Neural crest cell (in vitro differentiated cells): ENCODE data around the gene SYCE3. TPM values are rescaled to one million over a fixed set of nuclear protein-coding genes. Genes with fewer than 3 reads are reported as not detected.

Source experiments
- DNase-seq: peaks from one replicate; pipeline ENCODE4 v3.0.0; 2021; ENCODE audit warnings: low read depth, mixed read lengths, low spot score
- H3K27ac Mint-ChIP-seq: one replicate; pipeline ENCODE4 v1.8.0; 2021; ENCODE audit warnings: mild to moderate bottlenecking, mixed read lengths; ENCODE audit not compliant: unreplicated experiment
- H3K27me3 Mint-ChIP-seq: 2 replicates; pipeline ENCODE4 v1.8.0; 2021; ENCODE audit warnings: low read depth, mild to moderate bottlenecking, mixed read lengths
- H3K36me3 Mint-ChIP-seq: 2 replicates; pipeline ENCODE4 v1.8.0; 2021; ENCODE audit warnings: low read depth, mild to moderate bottlenecking, mixed read lengths
- H3K4me1 Mint-ChIP-seq: 2 replicates; pipeline ENCODE4 v1.8.0; 2021; ENCODE audit warnings: mixed read lengths
- H3K4me3 Mint-ChIP-seq: one replicate; pipeline ENCODE4 v1.8.0; 2021; ENCODE audit warnings: mild to moderate bottlenecking, mixed read lengths
- H3K9me3 Mint-ChIP-seq: 2 replicates; pipeline ENCODE4 v1.8.0; 2021; ENCODE audit warnings: mixed read lengths
- CTCF ChIP-seq: fragments of 200-600 bp; sonication (generic); conservative IDR thresholded peaks from 2 replicates; pipeline ENCODE4 v1.5.0; 2021; ENCODE audit warnings: antibody characterized with exemption, mild to moderate bottlenecking
- total RNA-seq: library from RNA; stranded (reverse); gene quantifications from 2 replicates; pipeline ENCODE4 v1.2.1, GENCODE V29; 2021

SYCE3 gene
- total RNA-seq, 1 donor from 2014 or later, result not detected

GRCh38 chr22:50503475-50504145, 59.1 kb downstream of the SYCE3 start:
- Mint-ChIP-seq H3K4me1 (peaks cover 8% of the 10 kb centered on the region), H3K4me3 (no peak overlapping the region), H3K27me3 (no peaks in the 10 kb centered on the region), H3K36me3 (no peaks in the 10 kb centered on the region), H3K27ac (no peak overlapping the region), H3K9me3 (no peaks in the 10 kb centered on the region)
- no peak for TF ChIP-seq CTCF
- no peak for DNase-seq

GRCh38 chr22:50502628-50503474, 59.9 kb downstream of the SYCE3 start:
- no peak for TF ChIP-seq CTCF
- no peaks in the 10 kb centered on the region for H3K9me3 Mint-ChIP-seq
- no peak for DNase-seq

DNA sequence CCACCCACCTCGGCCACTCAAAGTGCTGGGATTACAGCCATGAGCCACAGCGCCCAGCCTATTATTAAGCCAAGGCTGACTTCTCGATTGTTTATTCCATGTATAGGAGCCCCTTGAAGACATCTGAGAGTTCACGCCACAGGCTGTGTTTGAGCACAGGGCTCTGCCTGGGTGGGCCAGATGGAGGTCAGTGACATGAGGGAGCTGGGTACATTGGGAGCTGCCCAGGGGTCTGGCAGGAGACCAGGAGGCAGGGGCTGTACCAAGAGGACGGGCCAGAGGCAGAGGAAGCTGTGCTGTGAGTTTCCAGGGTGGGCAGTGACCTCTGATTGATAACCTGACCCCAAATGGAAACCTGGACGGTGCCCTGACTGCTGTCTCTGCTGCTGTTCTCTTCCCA, 60.6 kb downstream of the SYCE3 start:
- DNase-seq, result no peak
- no peak for TF ChIP-seq CTCF
- H3K27ac Mint-ChIP-seq, result no peak overlapping the region
- peak overlapping the region; percentile 51 for H3K4me3 Mint-ChIP-seq
- H3K36me3 Mint-ChIP-seq, result no peaks in the 10 kb centered on the region
- peaks cover 14% of the 10 kb centered on the region for H3K4me1 Mint-ChIP-seq
- no peaks in the 10 kb centered on the region for H3K9me3 Mint-ChIP-seq
- peaks cover 2% of the 10 kb centered on the region for H3K27me3 Mint-ChIP-seq

More at GRCh38 chr22:50502628-50503474, 59.9 kb downstream of the SYCE3 start:
- Mint-ChIP-seq H3K4me1 (peaks cover 14% of the 10 kb centered on the region), H3K27ac (no peak overlapping the region), H3K27me3 (peaks cover 1% of the 10 kb centered on the region), H3K4me3 (no peak overlapping the region), H3K36me3 (no peaks in the 10 kb centered on the region)

Other genes with a start within 250 kb of the SYCE3 start
- gene DENND6B, start 235.9 kb downstream of the SYCE3 start, total RNA-seq, result 18.8 and 22.0 TPM in 2 replicates
- 54.8 and 55.9 TPM in 2 replicates for gene PPP6R2, start 219.6 kb downstream of the SYCE3 start, total RNA-seq
- gene SBF1, start 87.9 kb downstream of the SYCE3 start, total RNA-seq, result 116 and 130 TPM in 2 replicates
- gene ADM2, start 81.4 kb downstream of the SYCE3 start, total RNA-seq, result 1.7 TPM in 2 replicates
- gene MIOX, start 76.1 kb downstream of the SYCE3 start, total RNA-seq, result 0.30 and 0.35 TPM in 2 replicates
- 76.6 and 82.9 TPM in 2 replicates for gene LMF2, start 55.2 kb downstream of the SYCE3 start, total RNA-seq
- 114 and 116 TPM in 2 replicates for gene NCAPH2, start 54.7 kb downstream of the SYCE3 start, total RNA-seq
- gene SCO2, start 37.3 kb downstream of the SYCE3 start, total RNA-seq, result 2.3 and 4.2 TPM in 2 replicates
- 0.86 and 1.2 TPM in 2 replicates for gene TYMP, start 32.9 kb downstream of the SYCE3 start, total RNA-seq
- gene KLHDC7B, start 17.0 kb downstream of the SYCE3 start, total RNA-seq, result 0.05 and 0.07 TPM in 2 replicates
- gene CPT1B, start 15.5 kb upstream of the SYCE3 start, total RNA-seq, result 81.2 and 84.1 TPM in 2 replicates
- 88.1 and 91.3 TPM in 2 replicates for gene CHKB, start 19.9 kb upstream of the SYCE3 start, total RNA-seq
- 30.4 and 31.8 TPM in 2 replicates for gene MAPK8IP2, start 37.9 kb upstream of the SYCE3 start, total RNA-seq
- gene ARSA, start 65.2 kb upstream of the SYCE3 start, total RNA-seq, result 14.6 and 16.1 TPM in 2 replicates
- gene SHANK3, start 109.9 kb upstream of the SYCE3 start, total RNA-seq, result 15.2 and 15.4 TPM in 2 replicates
- 0.34 TPM in 1 of 2 replicates, not detected in the other for gene ACR, start 175.3 kb upstream of the SYCE3 start, total RNA-seq
- gene RABL2B, start 220.7 kb upstream of the SYCE3 start, total RNA-seq, result 45.3 and 52.9 TPM in 2 replicates